ENCODE measurements around the gene CIRBP.

CIRBP gene

GRCh38 chr19:1231729-1232637 is 37.1 kb upstream of the CIRBP start:
- DNase-seq = no peak

- no peak for DNase-seq
Measured at GRCh38 chr19:1232652-1233072, 36.5 kb upstream of the CIRBP start.

- no peak for DNase-seq
Measured at GRCh38 chr19:1233115-1233667, 35.9 kb upstream of the CIRBP start.

GRCh38 chr19:1234051-1234954 is 34.8 kb upstream of the CIRBP start:
- no peak for DNase-seq

- DNase-seq = no peak
Measured at GRCh38 chr19:1234955-1235380, 34.2 kb upstream of the CIRBP start.

GRCh38 chr19:1235625-1236538 is 33.2 kb upstream of the CIRBP start:
- DNase-seq = no peak

- DNase-seq = no peak
Measured at GRCh38 chr19:1236576-1236975, 32.6 kb upstream of the CIRBP start.

- no peak for DNase-seq
Measured at GRCh38 chr19:1237027-1237659, 32.0 kb upstream of the CIRBP start.

GRCh38 chr19:1237754-1238368 is 31.3 kb upstream of the CIRBP start, which contains the start of gene CBARP:
TSS of gene CBARP (minus strand) at chr19:1238005. CDS start at chr19:1236100, 1,905 bp downstream.
- no peak for DNase-seq

GRCh38 chr19:1238369-1239303 is 30.5 kb upstream of the CIRBP start:
- DNase-seq = no peak

GRCh38 chr19:1239420-1239795 is 29.7 kb upstream of the CIRBP start:
- no peak for DNase-seq

- peak; percentile 87 to 91 for DNase-seq
Measured at GRCh38 chr19:1239796-1240737, 29.1 kb upstream of the CIRBP start.

- DNase-seq = no peak
Measured at GRCh38 chr19:1240925-1241324, 28.2 kb upstream of the CIRBP start.

- DNase-seq = peak; percentile 84 to 88
Measured at GRCh38 chr19:1241417-1242095, 27.6 kb upstream of the CIRBP start, which contains the start of gene ATP5F1D. TSS of gene ATP5F1D (plus strand) at chr19:1241751. CDS start at chr19:1241851, 100 bp downstream.

GRCh38 chr19:1243768-1244692 is 25.1 kb upstream of the CIRBP start:
- peak; percentile 81 to 83 for DNase-seq

- DNase-seq = no peak
Measured at GRCh38 chr19:1244693-1245451, 24.3 kb upstream of the CIRBP start.
